HG02840 (cell line): ENCODE data around the gene NSUN6.
A peak's percentile ranks its signal among the peaks of the same experiment; 100 is the strongest.

Experiments used
- ATAC-seq: cut with Tn5 transposase; IDR thresholded peaks from one replicate; pipeline ENCODE4 v1.9.1; 2021; ENCODE audit warnings: mild to moderate bottlenecking, moderate library complexity, moderate number of reproducible peaks; ENCODE audit not compliant: unreplicated experiment, low FRiP score

NSUN6 gene, protein sequence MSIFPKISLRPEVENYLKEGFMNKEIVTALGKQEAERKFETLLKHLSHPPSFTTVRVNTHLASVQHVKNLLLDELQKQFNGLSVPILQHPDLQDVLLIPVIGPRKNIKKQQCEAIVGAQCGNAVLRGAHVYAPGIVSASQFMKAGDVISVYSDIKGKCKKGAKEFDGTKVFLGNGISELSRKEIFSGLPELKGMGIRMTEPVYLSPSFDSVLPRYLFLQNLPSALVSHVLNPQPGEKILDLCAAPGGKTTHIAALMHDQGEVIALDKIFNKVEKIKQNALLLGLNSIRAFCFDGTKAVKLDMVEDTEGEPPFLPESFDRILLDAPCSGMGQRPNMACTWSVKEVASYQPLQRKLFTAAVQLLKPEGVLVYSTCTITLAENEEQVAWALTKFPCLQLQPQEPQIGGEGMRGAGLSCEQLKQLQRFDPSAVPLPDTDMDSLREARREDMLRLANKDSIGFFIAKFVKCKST

DNA sequence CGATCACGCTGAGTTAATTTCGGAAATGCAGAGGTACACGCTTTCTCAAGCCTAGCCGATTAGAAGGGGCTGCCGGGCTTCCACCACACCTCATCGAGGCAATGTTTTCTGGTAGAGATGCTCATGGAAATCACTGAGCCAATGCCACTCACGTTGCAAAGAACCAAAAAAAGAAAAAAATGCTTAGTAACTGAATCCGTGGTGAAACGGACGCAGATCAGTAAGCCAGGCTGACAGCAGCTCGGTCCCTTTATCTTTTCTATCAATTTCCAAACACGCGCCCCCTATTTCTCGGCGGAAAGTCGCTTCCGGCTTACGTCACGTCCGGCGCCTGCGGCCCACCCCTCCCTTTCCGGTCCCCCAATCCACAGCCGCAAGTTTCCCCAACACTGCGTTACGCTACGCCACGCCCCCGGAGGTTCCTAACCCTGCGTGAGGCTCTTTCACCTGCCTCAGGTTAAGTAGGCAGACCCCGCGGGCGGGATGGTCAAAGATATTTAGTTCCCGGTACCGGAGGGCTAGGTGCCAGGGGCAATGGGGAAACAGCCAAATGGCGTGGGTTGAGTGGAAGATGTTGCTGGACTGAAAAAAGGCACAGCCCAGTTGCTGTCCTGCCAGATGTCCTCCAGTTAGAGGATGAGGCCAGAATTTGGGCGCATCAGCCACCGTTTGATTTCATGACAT, at the start of gene NSUN6:
NSUN6 (minus strand) TSS at position 264 of the 684 bp plus-strand sequence. CDS start 384 bp downstream, outside the sequence.
- peak; percentile 96 for ATAC-seq

DNA sequence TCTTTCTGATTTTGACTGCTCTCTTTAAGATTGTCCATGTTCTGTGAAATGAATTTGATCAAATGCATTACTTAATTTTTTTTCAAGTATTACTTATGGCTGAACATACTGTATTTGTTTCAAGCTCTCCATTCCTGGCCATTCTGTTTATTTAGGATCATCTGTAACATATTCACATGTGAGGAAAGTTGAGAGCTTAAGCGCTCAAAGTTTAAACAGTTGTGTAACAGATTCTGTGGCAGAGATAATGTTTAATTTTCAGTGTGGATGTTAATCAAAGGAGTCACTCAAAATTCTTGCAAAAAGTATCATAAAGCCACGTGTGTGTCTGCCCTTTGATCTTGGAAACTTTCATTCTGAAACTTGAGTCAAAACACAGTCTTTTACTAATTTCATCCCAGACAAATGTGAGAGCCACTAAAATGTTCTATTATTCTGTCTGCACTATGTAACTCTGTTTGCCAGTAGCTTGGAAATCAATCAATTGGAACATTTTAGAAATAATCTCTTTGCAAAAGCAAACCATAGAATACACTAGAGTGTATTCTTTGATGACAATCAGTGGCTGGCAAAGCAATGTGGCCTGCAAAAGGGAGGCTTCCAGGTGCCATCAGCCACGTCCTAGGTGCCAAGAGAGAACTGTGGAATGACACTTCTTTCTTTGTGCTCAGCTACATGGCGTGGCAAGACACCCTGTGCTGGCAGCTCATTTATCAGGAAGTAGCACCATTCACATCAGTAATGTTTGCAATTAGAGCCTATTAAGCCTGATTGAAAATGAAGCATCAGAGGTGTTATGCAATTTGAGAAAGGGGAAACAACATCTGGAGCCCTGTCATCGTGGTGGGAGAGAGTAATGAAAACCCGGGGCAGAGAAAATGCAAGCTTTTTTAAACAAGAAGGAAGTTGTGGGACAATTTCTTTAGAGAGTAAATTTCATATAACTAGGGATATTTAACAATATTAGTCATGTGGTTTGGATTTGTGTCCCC, 48.8 kb upstream of the NSUN6 start:
- ATAC-seq: no peak

DNA sequence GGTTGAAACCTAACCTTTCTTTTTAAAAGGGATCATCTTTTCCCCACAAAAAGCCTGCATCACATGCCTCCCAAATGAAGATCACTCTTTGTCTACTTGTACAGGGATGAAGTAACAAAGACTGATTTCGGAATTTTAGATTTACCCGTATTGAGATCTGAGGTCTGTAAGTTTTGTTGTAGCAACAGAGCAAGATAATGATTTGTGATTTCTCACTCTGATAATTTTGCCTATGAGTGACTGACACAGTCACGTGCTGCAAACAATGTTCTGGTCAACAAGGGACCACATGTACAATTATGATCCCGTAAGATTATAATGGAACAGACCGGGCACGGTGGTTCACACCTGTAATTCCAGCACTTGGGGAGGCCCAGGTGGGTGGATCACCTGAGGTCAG, 39.2 kb upstream of the NSUN6 start:
- ATAC-seq: no peak

DNA sequence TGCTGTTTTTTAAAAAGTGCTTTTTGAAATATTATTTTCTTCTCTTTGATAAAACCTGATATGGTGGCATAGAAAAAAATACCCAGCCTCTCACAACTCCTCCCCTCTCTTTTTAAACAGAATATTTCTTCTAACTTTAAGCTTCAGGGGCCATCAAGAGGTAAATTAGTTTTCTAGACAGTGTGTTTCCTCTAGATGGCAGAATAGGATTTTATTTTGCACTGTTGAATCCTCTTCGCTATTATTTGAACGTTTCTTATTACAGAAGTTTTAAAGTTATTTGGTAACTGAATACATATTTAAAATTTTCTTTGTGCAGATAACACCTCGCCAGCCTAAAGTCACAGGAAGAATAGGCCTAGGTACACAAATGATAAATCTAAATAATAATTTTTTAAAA, 38.1 kb upstream of the NSUN6 start:
- no peak for ATAC-seq

DNA sequence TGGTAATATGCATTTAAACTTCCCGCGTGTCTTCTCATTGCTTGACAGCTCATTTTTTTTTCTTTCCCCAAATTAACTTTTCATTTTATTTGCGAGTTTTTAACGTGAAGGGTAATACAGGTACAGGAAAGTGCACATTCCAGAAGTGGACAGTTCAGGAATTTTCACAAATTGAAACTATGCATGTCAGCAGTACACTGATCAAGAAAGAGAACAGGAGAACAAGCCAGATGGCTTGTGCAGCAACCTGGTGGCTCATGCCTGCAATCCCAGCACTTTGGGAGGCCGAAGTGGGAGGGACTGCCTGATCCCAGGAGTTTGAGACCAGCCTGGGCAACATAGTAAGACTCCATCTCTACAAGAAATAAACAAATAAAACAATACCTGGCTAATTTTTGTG, 36.3 kb upstream of the NSUN6 start:
- no peak for ATAC-seq

DNA sequence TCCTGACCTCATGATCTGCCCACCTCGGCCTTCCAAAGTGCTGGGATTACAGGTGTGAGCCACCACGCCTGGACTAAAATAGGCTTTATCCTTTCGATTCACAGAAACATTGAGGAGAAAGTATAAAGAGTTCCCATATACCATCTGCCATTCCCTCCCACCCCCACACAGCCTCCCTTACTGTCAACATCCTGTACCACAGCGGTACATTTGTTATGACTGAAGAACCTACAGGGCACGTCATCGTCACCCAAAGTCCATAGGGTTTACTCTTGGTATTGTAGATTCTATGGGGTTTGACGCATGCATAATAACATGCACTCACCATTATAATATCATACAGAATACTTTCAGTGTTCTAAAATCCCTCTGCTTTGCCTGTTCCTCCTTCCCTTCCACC, 35.8 kb upstream of the NSUN6 start:
- ATAC-seq: no peak

DNA sequence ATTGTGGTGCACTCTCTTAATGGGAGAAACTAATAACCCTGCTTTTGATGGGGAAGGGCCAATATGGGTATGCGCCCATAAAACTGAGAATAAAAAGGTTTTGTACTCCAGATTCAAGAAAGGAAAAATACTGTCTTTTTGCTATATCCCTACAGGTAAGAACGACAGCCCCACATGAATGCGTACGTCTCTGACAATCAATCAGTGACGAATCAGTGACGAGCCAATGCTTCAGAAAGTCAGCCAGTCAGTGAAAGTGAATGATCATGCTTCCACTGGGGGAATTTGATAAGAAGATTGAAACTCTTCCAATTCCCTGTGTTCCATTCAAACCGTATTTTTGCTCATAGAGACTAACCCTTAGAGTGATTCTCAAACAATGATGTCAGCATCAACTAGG, 34.2 kb upstream of the NSUN6 start:
- no peak for ATAC-seq

DNA sequence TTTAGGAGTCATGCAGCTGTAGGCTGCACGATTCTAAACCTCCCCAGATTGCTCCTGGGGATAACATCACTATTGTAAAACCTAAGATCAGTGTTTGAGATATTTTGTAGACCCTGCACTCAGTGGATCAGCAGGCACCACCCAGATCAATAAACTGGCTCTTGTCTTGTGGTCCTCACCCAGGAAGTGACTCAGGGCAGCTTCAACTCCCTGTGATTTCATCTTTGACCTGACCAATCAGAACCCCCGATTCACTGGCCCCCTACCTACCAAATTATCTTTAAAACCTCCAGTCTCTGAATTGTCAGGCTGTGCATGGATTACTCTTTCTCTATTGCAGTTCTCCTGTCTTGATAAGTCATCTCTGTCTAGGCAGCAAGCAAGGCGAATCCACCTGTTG, 33.6 kb upstream of the NSUN6 start:
- no peak for ATAC-seq

DNA sequence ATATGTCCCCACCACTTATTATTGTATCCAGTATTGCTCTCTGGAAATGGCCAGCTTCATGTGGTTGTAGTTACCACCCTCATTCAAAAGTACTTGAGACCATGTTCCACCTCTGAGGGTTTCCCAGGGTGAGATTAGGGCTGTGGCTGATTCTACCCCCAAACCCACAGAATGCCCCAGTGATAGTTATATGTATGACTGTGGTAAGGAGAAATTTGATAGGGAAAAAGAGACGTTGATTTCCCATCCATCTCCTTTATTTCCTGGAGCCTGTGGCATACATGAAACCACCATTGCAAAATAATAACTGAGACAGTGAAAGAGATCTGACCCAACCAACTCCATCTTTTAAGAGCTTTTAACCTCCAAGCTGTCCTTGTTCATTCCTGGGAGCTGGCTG, 33.0 kb upstream of the NSUN6 start:
- no peak for ATAC-seq

DNA sequence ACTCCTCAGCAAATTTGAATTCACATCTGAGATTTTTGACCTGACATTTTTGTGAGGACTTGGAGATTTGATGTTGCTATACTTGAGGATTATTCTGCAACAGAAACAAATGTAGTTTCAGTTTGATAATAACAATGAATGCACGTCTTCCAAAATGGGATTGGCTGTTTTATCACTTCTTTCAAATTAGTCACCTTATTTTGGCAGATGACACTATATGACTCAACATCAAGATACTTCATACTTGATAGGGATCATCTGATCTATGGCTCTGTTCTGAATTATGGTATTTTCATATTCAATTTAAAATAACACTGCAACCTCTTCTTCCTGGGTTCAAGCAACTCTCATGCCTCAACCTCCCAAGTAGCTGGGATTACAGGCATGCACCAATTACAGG, 32.0 kb upstream of the NSUN6 start:
- ATAC-seq: no peak

DNA sequence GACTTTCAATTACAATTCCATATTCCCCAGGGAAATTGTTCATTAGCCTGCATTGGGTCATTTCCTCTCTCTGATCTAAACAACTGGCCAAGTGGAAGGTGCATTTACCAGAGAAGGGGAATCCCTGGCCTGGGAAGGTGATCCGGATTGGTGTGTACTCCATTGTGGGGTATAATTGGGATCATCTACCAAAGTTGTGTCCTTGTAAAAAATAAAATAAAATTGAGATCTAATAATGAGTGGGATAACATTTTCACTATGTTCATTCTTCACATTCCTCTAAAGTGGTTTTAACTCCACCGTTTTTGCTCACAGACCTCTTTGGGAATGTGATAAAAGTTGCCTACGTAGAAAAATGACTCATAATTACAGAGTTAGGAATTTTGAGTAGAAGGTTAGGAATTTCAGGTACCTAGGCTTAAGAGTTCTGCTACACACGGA, 30.6 kb upstream of the NSUN6 start:
- ATAC-seq: no peak

DNA sequence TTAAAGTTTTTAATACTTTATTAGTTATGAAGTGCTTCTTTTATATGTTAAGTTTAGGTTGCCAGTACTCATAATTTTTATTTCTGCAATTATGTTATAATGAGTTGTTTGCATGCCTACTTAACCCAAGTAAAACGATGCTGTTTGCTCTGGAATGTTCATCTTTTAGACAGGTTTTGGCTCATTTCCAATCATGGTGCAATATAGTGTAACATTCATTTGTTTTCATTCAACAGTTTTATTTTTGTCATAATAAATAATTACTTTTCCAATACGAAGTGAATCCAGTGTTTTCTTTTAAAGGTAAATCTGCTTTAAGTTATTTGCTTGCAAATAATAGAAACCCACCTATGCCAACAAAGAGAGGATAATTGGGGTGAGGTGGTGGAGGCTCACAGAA, 30.0 kb upstream of the NSUN6 start:
- ATAC-seq: no peak

DNA sequence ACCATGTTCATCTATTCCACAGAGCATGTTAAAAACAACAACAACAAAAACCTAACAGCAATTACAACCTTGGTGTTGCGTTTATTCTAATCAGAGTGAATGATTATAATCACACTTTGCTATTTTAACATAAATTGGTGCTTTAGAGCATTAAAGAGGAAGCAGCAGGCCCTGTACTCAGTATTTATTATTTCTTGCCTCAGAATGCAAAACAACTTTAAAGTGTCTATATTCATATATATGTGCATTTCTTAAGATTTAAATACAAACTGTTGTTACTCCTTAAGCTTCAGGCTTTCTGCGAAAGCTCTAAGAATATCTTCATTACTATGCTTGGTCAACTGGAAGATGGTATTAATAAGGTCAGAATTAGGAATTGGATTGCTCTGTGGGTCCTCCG, 29.4 kb upstream of the NSUN6 start:
- ATAC-seq: no peak

DNA sequence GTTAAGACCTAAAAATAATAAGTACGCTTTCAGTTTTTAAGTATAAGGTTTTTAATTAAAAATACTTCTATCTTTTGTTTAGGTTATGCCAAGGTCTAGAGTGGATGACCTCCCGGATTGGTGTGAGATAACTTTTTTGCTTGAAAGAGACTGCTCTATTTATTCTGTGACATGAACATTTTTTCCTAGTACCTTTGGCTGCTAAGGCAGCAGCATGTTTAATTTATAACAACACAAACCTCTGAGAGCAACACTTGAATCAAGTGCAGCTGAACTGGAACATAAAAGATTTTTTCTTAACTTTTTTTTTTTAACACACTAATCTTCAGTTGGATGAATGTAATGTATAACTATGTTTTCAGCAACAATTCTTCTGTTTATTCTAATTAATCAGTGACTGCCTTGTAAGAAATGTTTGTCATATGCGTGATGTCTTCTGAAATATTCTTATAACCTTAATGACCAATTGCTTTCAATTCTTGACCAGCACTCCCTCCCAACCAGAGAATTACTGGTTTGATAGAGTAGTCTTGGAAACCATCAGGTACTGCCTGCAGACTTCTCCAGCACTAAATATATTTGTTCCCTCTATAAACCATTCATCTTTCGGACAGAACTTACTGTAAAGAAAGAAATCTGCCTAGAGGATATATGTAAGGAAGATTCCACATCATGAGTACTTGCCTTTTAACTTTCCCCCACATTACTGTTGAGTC, 23.9 kb upstream of the NSUN6 start:
- no peak for ATAC-seq

DNA sequence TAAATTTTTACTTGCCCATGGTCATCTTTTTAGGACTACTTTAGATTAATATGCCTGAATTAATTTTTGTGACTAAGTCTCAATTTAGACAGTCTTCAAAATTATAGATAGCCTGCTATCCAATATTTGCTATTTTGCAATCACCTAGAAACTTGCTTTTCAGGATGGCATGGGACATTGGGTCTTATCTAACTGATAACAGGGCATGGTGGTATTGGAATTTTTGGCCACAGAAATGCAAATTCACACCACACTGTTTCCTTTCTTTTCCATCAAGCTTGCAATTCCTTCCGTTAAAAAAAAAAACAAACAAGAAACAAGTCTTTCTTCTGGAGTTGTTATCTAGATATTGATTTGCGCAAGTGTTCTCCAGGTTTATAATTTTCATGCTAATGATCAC, 16.6 kb upstream of the NSUN6 start:
- ATAC-seq: no peak

DNA sequence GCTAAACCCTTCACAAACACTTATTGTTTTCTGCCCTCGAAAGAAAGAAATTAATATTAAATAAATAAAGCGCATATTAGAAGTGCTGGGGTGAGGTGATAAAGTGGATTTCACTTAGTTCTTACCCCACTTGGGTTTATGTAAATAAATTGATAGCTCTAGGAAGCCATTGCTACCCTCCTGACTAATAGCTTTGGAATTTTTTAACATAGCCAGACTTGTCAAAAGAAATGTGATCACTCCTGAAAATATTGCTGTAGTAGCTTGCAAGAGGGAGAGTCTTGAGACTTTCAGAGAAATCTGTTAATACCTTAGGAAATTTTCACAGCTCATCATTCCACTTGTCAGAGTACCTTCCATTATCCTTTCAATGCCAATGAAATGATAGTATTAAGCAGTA, 15.4 kb upstream of the NSUN6 start:
- no peak for ATAC-seq

DNA sequence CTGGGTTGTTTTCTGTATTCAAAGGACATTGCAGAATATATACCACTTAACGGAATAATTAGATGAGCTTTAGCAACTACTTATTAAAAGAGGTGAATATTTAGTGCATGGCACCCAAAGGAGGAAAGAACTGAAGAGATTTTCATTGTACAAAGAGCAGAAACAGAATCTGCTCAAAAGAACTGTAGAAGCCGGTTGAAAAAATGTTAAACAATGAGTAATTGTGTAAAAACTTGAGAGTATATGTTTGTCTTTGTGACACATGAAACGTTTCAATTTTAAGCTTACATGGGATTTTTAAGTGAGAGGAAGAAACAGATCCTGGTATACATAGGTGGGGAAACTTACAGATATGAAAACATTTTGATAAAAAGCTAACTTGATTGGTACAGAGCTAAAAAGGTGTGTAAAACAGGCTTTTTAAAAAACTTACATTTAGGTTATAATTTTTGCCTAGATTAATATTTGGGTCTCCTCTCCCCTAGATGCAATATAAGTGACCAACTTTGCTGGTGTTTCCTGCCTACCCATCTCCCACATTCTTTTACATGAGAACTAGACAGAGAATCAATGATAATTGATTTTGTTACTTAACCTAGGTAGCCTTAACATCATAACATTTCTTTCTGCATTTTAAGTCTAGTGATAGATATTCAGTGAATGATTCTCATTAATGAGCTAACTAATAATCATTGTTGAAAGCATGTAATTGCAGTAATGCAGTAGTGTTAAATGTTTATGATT, 14.6 kb upstream of the NSUN6 start:
- ATAC-seq: no peak

DNA sequence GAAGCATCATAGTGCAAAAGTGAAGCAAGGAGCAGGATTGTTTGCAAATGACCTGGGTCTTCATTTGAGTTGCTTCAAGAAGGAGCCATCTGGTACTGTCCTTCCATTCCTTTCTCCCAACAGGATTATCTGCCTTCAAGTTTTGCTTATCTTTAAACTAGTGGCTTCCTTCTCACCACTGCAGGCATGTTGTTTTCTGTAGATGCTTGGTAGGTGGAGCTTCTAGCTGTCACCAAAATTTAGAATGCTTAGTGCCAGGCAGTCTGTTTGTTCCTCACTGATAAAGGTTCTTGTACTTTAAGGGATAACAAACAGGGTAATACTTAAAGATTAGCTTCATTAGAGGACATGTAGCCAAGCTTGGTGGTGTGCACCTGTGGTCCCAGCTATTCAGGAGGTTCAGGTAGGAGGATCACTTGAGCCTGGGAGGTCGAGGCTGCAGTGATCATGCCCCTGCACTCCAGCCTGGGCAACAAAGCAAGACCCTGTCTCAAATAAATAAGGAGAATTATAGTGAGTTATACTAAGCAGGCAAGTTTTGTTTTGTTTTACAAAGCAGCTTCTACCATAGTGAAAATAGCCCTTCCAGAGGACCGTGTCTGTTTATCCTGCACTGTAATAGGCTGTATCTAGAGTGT, 13.6 kb upstream of the NSUN6 start:
- no peak for ATAC-seq
